ENCODE data around the gene USP49. TPM values are rescaled to one million over a fixed set of nuclear protein-coding genes. Genes with fewer than 3 reads are reported as not detected.

Gene USP49
- total RNA-seq, 2 experiments from 2014 or later, result 8.3 to 8.4 TPM

GRCh38 chr6:41921712-41921998 lies 26.5 kb upstream of the USP49 start:
- intact Hi-C loops (cut with micrococcal nuclease), result loop anchor here (1.0 to 2.0 kb wide), 11 partner anchors 15 to 296 kb away; partner anchors contain the start of genes MRPS10, TAF8, TOMM6 and USP49
- DNase-seq, result no peak
- Mint-ChIP-seq H3K4me3 (peak overlapping the region; percentile 91), H3K36me3 (ENCODE audit: low read depth) (peaks cover 37% of the 10 kb centered on the region), H3K4me1 (ENCODE audit: low read depth) (peaks cover 54% of the 10 kb centered on the region), H3K27ac (peak overlapping the region; percentile 97), H3K9me3 (no peaks in the 10 kb centered on the region), H3K27me3 (ENCODE audit: low read depth) (no peaks in the 10 kb centered on the region)
- CTCF ChIA-PET, result interaction anchor here (0.8 to 6.6 kb wide), 17 partner anchors 9 to 146 kb away, joined by 3 to 114 read pairs (median 4); partner anchors contain the start of genes CCND3, TAF8 and TOMM6

DNA sequence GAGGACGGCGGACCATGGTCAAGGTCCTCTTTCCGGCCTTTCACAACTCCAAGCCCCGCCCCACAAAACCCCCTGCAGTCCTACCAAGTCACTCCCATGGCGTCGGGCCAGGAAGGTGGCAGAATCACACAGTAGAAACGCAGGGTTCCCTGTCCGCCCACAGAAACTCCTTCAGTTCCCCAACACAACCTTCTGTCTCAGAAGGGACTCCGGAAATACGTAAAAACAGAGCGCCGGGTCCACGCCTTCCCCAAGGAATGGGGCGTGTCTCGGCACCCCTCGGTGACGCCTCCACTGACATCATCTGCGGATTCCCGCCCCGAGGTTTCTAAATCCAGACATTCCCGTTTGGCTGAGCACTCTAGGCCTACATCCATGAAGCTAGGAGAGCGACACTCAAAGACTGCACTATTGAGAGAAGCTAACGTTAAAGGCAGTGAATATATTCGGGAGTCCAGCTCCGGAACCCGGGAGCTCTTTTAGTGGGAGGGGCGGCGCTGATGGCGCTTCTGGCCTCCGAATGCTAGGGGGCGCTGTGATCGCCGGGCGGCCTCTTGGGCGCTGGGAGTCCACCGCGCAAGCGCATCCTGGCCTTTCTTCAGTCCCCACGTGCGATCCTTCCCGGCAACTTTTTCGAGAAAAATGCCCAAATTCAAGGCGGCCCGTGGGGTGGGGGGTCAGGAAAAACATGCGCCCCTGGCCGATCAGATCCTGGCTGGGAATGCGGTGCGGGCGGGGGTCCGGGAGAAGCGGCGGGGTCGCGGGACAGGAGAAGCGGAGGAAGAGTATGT lies 25.9 kb upstream of the USP49 start, which contains the start of the genes BYSL and MED20:
BYSL (plus strand) TSS at position 579 of the 791 bp plus-strand sequence; CDS start at position 643, 64 bp downstream.
MED20 (minus strand) TSS at position 219 of the 791 bp plus-strand sequence; CDS start at position 98, 121 bp downstream.
- intact Hi-C loops (cut with micrococcal nuclease), result loop anchor here (1.0 to 2.0 kb wide), 11 partner anchors 15 to 296 kb away; partner anchors contain the start of genes MRPS10, TAF8, TOMM6 and USP49
- peaks cover 54% of the 10 kb centered on the region for H3K4me1 Mint-ChIP-seq (ENCODE audit: low read depth)

GRCh38 chr6:41917528-41917927 lies 22.4 kb upstream of the USP49 start:
- intact Hi-C loops (cut with micrococcal nuclease), result no loop called here
- DNase-seq, result no peak
- Mint-ChIP-seq H3K36me3 (ENCODE audit: low read depth) (peaks cover 33% of the 10 kb centered on the region), H3K4me1 (ENCODE audit: low read depth) (peaks cover 30% of the 10 kb centered on the region), H3K27me3 (ENCODE audit: low read depth) (no peaks in the 10 kb centered on the region), H3K9me3 (no peaks in the 10 kb centered on the region), H3K4me3 (no peak overlapping the region), H3K27ac (peak overlapping the region; percentile 50)
- CTCF ChIA-PET, result interaction anchor here (0.5 to 1.7 kb wide), 3 partner anchors 127 to 515 kb away, joined by 3 to 8 read pairs (median 4); no protein-coding TSS in a partner anchor

More for the DNA sequence above, 25.9 kb upstream of the USP49 start, which contains the start of the genes BYSL and MED20:
- H3K27me3 Mint-ChIP-seq (ENCODE audit: low read depth), result no peaks in the 10 kb centered on the region
- CTCF ChIA-PET, result interaction anchor here (0.6 to 6.6 kb wide), 29 partner anchors 9 to 160 kb away, joined by 3 to 114 read pairs (median 4); partner anchors contain the start of genes CCND3, TAF8 and TOMM6
- peak within 1 kb of the TSS; percentile 91 for H3K4me3 Mint-ChIP-seq
- peak within 1 kb of the TSS; percentile 97 for H3K27ac Mint-ChIP-seq
- H3K36me3 Mint-ChIP-seq (ENCODE audit: low read depth), result peaks cover 39% of the 10 kb centered on the region
- DNase-seq, result peak; percentile 97
- H3K9me3 Mint-ChIP-seq, result no peaks in the 10 kb centered on the region

DNA sequence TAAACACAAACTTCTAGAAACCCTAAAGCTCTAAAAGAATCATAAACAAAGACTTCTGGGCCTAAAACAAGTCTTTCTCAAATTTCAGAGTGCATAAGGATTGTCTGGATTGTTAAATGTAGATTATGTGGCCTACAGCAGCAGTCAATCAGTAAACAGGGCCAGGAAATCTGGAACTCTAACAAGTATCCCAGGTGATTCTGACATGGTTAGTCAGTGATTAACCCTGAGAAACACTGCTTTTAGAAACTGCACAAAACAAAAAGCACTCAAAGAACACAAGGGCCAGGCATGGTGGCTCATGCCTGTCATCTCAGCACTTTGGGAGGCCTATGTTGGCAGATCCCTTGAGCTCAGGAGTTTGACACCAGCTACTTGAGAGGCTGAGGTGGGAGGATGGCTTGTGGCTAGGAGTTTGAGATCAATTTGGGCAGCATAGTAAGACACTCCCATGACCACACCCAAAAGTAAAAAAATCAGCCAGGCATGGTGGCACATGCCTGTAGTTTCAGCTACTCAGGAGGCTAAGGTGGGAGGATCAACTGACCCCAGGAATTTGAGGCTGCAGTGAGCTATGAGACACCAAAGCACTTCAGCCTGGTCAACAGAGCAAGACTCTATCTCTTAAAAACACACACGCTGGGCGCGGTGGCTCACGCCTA lies 19.8 kb upstream of the USP49 start:
- peaks cover 23% of the 10 kb centered on the region for H3K36me3 Mint-ChIP-seq (ENCODE audit: low read depth)
- H3K9me3 Mint-ChIP-seq, result no peaks in the 10 kb centered on the region
- no peaks in the 10 kb centered on the region for H3K27me3 Mint-ChIP-seq (ENCODE audit: low read depth)
- H3K27ac Mint-ChIP-seq, result no peak overlapping the region
- peaks cover 22% of the 10 kb centered on the region for H3K4me1 Mint-ChIP-seq (ENCODE audit: low read depth)
- H3K4me3 Mint-ChIP-seq, result no peak overlapping the region
- no peak for DNase-seq
- CTCF ChIA-PET, result interaction anchor here (1.2 to 1.5 kb wide), 2 partner anchors 8 to 13 kb away, joined by 3 to 5 read pairs; no protein-coding TSS in a partner anchor
- intact Hi-C loops (cut with micrococcal nuclease), result no loop called here

DNA sequence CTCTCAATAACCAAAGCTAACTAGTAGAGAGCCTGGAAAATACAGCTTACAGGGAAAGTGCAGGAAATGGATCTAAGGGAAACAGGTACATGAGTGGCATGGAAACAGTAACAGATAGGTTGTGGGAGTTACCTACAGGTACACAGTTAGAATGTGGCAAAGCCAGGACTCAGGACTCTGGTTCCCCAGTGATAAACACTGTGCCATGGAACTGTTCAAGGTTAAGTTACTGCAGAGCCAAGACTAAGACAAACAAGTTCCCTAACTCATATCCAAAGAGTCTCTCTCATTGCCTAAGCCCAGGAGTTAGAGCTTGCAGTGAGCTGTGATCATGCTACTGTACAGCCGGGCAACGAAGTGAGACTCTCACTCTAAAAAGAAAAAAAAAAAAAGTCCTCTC lies 19.2 kb upstream of the USP49 start:
- Mint-ChIP-seq H3K36me3 (ENCODE audit: low read depth) (peaks cover 24% of the 10 kb centered on the region), H3K27me3 (ENCODE audit: low read depth) (no peaks in the 10 kb centered on the region), H3K4me3 (no peak overlapping the region), H3K27ac (no peak overlapping the region), H3K9me3 (no peaks in the 10 kb centered on the region), H3K4me1 (ENCODE audit: low read depth) (peaks cover 15% of the 10 kb centered on the region)
- CTCF ChIA-PET, result interaction anchor here (1.2 kb wide), 1 partner anchor 7 kb away, joined by 5 read pairs; no protein-coding TSS in a partner anchor
- DNase-seq, result no peak
- intact Hi-C loops (cut with micrococcal nuclease), result no loop called here

DNA sequence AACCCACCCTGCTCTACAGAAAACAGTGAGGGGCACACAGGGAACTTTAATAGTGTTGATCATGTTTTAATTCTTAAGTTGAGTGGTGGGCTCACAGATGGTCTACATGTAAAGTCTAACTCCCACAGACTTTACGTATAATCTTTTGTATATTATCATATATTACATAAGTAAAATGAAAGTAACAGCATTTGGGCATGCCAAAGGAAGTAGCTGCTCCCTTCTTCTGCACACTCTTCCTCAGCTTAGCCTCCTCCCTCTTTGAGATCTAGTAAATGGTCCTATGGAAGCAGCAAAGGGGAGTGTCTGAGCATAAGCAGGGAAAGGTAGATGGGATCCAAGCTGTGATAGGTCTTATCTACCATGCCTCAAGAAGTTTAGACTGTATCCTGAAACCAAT lies 14.6 kb upstream of the USP49 start:
- H3K27ac Mint-ChIP-seq, result no peak overlapping the region
- H3K27me3 Mint-ChIP-seq (ENCODE audit: low read depth), result no peaks in the 10 kb centered on the region
- H3K9me3 Mint-ChIP-seq, result no peaks in the 10 kb centered on the region
- CTCF ChIA-PET, result interaction anchor here (0.7 kb wide), 1 partner anchor 11 kb away, joined by 3 read pairs; the partner anchor contains the start of genes BYSL and MED20
- peaks cover 9% of the 10 kb centered on the region for H3K4me1 Mint-ChIP-seq (ENCODE audit: low read depth)
- DNase-seq, result no peak
- intact Hi-C loops (cut with micrococcal nuclease), result no loop called here
- H3K36me3 Mint-ChIP-seq (ENCODE audit: low read depth), result peaks cover 21% of the 10 kb centered on the region
- H3K4me3 Mint-ChIP-seq, result no peak overlapping the region

DNA sequence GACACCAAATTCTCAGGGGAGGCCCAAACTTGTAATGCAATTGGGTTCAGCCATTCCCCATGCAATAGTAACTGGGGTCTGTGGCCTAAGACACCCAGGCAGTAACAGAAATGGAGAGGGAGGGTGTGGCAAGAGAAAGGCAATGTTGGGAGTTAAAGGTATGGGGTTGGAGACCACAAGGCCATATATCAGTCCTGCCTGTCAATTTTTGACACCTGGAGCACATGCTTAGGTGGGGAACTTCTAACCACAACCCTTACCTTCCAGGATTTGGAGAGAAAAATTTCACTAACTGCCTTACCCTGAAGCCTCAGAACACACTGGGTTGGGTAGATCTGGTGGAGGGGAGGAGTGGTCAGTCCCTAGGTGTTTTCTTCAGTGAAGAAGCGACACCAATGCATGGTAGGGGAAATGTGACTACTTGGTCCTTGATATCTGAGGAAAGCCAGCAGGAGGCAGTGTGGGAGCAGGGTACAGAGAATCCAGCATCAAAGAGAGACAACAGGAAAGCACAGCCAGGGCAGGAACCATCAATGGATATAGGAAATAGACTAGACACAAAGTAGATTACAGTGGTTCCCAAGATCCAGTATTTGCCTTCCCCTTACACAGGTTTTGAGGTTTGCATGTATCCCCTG lies 6.8 kb upstream of the USP49 start:
- H3K4me1 Mint-ChIP-seq (ENCODE audit: low read depth), result peaks cover 16% of the 10 kb centered on the region
- CTCF ChIA-PET, result interaction anchor here (0.7 to 4.2 kb wide), 5 partner anchors 55 to 1268 kb away, joined by 3 to 32 read pairs (median 3); no protein-coding TSS in a partner anchor
- peaks cover 3% of the 10 kb centered on the region for H3K36me3 Mint-ChIP-seq (ENCODE audit: low read depth)
- H3K4me3 Mint-ChIP-seq, result no peak overlapping the region
- H3K27me3 Mint-ChIP-seq (ENCODE audit: low read depth), result no peaks in the 10 kb centered on the region
- H3K27ac Mint-ChIP-seq, result no peak overlapping the region
- peak; percentile 82 for DNase-seq
- intact Hi-C loops (cut with micrococcal nuclease), result loop anchor here (1.0 kb wide), 2 partner anchors 142 to 146 kb away; no protein-coding TSS in a partner anchor
- H3K9me3 Mint-ChIP-seq, result no peaks in the 10 kb centered on the region

DNA sequence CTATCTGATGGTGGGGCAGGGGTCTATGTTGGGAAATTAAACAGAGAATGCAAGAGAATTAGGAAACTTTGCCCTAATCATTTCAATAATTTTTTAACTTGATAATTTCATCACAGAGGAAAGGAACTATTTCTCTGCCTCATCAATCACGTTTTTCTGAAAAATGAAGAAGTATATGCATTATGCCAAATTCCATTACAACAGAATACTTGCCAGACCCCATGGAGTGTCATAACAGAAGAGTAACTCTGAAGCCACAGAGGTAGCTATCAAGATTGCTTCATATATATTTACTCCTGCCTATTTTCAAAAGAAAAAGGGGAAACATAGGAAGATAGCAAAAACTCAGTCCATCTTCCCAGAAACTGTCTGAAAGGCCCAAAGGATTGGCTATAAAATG lies 5.7 kb upstream of the USP49 start:
- H3K36me3 Mint-ChIP-seq (ENCODE audit: low read depth), result peaks cover 3% of the 10 kb centered on the region
- no peak overlapping the region for H3K4me3 Mint-ChIP-seq
- H3K27ac Mint-ChIP-seq, result no peak overlapping the region
- DNase-seq, result no peak
- peaks cover 24% of the 10 kb centered on the region for H3K4me1 Mint-ChIP-seq (ENCODE audit: low read depth)
- CTCF ChIA-PET, result interaction anchor here (0.7 to 4.2 kb wide), 2 partner anchors 143 to 532 kb away, joined by 3 to 32 read pairs; no protein-coding TSS in a partner anchor
- no peaks in the 10 kb centered on the region for H3K27me3 Mint-ChIP-seq (ENCODE audit: low read depth)
- intact Hi-C loops (cut with micrococcal nuclease), result no loop called here
- no peaks in the 10 kb centered on the region for H3K9me3 Mint-ChIP-seq

- H3K9me3 Mint-ChIP-seq, result no peaks in the 10 kb centered on the region
- intact Hi-C loops (cut with micrococcal nuclease), result no loop called here
- no peaks in the 10 kb centered on the region for H3K36me3 Mint-ChIP-seq (ENCODE audit: low read depth)
- H3K4me3 Mint-ChIP-seq, result no peak overlapping the region
- CTCF ChIA-PET, result interaction anchor here (0.5 to 1.8 kb wide), 6 partner anchors 25 to 688 kb away, joined by 3 to 10 read pairs (median 4); partner anchors contain the start of genes BYSL and MED20
- no peaks in the 10 kb centered on the region for H3K27me3 Mint-ChIP-seq (ENCODE audit: low read depth)
- H3K27ac Mint-ChIP-seq, result peak overlapping the region; percentile 91
- H3K4me1 Mint-ChIP-seq (ENCODE audit: low read depth), result peaks cover 11% of the 10 kb centered on the region
- no peak for DNase-seq
These were observed 1.1 kb upstream of the USP49 start for GRCh38 chr6:41896281-41896680.

GRCh38 chr6:41894366-41895299 lies 542 bp downstream of the USP49 start:
- DNase-seq, result peak; percentile 42
- Mint-ChIP-seq H3K4me1 (ENCODE audit: low read depth) (peaks cover 11% of the 10 kb centered on the region), H3K27me3 (ENCODE audit: low read depth) (no peaks in the 10 kb centered on the region), H3K9me3 (no peaks in the 10 kb centered on the region), H3K4me3 (no peak overlapping the region), H3K36me3 (ENCODE audit: low read depth) (no peaks in the 10 kb centered on the region), H3K27ac (no peak overlapping the region)
- CTCF ChIA-PET, result interaction anchor here (0.6 to 1.8 kb wide), 2 partner anchors 26 to 150 kb away, joined by 3 to 4 read pairs; partner anchors contain the start of gene MED20
- intact Hi-C loops (cut with micrococcal nuclease), result loop anchor here (1.0 to 2.0 kb wide), 5 partner anchors 27 to 150 kb away; partner anchors contain the start of genes BYSL, MED20 and TOMM6

Data from activated naive CD4-positive, alpha-beta T cell treated with anti-CD3 and anti-CD28 coated beads for 36 hours (primary cell).